ENCODE measurements around the gene PPP2R2B.

GRCh38 chr5:146586752-146587151 is 291.8 kb downstream of the PPP2R2B start:
- TF ChIP-seq CTCF (conservative IDR thresholded peaks at IDR 0.05 in 1 of 2, IDR thresholded peaks at IDR 0.05 in 1 of 2; ENCODE audit: low read depth in 1 of 2, low read length in 2 of 2) = no peak
- TF ChIP-seq EZH2 (IDR thresholded peaks at IDR 0.05; ENCODE audit: low read length, missing control alignments) = no peak

All from fibroblast of lung (primary cell).